COLO668 (cell line): ENCODE data around the gene DSP.

ENCODE experiments used
- DNase-seq: peaks from one replicate; lab custom pipeline; 2025; ENCODE audit not compliant: unreplicated experiment; lab: John Stamatoyannopoulos, UW

The DSP gene, protein sequence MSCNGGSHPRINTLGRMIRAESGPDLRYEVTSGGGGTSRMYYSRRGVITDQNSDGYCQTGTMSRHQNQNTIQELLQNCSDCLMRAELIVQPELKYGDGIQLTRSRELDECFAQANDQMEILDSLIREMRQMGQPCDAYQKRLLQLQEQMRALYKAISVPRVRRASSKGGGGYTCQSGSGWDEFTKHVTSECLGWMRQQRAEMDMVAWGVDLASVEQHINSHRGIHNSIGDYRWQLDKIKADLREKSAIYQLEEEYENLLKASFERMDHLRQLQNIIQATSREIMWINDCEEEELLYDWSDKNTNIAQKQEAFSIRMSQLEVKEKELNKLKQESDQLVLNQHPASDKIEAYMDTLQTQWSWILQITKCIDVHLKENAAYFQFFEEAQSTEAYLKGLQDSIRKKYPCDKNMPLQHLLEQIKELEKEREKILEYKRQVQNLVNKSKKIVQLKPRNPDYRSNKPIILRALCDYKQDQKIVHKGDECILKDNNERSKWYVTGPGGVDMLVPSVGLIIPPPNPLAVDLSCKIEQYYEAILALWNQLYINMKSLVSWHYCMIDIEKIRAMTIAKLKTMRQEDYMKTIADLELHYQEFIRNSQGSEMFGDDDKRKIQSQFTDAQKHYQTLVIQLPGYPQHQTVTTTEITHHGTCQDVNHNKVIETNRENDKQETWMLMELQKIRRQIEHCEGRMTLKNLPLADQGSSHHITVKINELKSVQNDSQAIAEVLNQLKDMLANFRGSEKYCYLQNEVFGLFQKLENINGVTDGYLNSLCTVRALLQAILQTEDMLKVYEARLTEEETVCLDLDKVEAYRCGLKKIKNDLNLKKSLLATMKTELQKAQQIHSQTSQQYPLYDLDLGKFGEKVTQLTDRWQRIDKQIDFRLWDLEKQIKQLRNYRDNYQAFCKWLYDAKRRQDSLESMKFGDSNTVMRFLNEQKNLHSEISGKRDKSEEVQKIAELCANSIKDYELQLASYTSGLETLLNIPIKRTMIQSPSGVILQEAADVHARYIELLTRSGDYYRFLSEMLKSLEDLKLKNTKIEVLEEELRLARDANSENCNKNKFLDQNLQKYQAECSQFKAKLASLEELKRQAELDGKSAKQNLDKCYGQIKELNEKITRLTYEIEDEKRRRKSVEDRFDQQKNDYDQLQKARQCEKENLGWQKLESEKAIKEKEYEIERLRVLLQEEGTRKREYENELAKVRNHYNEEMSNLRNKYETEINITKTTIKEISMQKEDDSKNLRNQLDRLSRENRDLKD (N-terminal part only)

DNA sequence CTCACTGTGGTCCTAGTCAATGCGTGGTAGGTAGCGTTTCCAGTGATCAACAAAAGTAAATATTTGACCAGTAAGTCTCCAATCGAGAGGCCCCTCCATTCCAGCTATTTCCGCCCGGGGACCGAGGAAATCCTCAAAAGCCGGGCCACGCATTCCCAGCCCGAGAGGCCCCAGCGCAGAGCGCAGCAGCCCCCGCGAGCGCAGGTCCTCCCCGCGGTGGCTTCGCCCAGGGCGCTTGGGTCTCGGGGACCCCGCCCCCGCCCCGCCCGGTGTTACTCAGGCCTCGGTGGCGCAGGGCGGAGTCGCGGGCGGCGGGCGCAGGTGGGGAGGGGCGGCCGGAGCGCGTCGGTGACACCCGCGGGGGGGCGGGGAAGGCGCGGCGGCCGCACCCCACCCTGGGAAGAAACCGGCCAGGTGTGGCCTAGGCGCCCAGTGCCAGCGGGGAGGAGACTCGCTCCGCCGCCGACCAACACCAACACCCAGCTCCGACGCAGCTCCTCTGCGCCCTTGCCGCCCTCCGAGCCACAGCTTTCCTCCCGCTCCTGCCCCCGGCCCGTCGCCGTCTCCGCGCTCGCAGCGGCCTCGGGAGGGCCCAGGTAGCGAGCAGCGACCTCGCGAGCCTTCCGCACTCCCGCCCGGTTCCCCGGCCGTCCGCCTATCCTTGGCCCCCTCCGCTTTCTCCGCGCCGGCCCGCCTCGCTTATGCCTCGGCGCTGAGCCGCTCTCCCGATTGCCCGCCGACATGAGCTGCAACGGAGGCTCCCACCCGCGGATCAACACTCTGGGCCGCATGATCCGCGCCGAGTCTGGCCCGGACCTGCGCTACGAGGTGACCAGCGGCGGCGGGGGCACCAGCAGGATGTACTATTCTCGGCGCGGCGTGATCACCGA, at the start of gene DSP:
Gene DSP, plus strand, starts transcription at position 497 of the 890 bp plus-strand sequence. Its CDS starts 245 bp downstream, at position 742.
- DNase-seq: peak; percentile 85

DNA sequence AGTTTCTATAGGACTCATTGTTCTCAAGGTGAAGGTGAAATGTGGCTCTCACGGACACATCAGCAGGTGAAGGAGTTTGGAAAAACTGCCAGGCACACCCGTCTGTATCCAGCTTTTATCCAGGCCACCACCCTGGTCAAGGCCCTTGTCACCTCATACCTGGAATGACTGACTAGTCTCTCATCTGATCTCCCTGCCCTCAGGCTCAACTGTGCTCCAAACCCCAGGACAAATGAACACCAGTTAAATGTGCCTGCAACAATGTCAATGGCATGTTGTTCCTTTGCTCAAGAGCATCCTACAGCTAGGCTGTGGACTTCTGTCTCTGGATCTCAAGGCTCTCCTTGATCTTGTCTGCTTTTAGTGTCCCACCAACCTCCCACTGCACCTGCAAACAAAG, 47.6 kb upstream of the DSP start:
- DNase-seq: no peak

DNA sequence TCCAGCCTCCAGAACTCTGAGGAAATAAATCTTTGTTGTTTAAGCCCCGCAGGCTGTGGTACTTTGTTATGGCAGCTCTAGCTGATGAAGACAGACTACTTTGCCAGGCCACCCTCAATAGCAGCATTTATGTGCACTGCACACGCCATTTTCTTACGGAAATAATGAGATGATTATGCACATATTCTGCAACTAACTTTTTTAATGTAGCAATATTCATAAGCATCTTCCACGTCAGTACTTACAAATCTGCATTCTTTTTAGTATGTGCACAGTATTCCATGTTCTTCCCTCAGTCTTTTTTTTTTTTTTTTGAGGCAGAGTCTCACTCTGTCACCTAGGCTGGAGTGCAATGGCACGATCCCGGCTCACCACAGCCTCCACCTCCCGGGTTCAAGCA, 46.8 kb upstream of the DSP start:
- DNase-seq: no peak

DNA sequence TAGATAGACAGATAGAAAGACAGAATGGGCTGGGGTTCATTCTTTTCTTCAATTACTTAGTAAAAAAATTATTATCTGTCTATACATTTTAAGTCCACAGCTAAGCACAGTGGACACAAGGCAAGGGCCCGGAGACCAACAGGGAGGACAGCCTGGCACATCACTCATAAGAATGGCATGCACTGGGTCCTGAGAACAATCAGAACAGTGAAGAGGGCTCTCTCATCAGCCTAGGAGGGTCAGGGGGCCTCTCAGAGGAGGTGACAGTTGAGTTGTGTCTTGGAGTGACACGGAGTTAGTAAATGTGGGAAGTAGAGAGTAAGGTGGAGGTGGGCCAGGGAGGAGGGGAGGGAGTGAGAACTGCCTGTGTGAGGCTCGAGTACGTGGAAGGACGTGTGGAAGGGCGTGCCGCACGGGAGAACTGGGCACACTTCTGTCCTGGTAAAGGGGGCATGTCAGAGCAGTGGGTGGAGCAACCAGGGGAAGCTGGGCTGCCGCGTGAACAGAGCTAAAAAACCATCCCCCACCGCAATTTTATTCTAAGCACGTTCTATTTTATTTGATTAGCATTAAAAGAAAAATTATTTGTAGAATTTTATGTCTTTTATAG, 45.1 kb upstream of the DSP start:
- DNase-seq: no peak

DNA sequence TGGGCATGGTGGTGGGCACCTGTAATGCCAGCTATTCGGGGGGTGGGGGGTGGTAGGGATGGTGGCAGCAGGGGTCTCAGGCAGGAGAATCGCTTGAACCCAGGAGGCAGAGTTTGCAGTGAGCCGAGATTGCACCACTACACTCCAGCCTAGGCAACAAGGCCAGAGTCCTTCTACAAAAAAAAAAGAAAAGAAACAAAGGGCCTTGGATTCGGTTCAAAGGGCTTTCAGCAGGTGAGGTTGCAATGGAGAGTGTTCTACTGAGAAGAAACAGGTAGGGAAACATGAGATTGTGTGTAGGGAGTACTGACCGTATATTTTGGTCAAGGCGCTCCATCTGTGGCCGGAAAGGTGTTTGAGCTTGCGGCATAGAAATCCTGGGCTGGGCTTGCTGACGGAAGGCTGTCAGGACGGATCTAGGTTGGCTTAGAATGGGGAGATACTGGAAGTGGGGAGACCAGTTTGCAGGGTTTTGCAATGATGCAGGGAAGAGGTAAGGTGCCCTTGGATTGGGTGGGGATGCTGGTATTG, 40.7 kb upstream of the DSP start:
- DNase-seq: no peak

DNA sequence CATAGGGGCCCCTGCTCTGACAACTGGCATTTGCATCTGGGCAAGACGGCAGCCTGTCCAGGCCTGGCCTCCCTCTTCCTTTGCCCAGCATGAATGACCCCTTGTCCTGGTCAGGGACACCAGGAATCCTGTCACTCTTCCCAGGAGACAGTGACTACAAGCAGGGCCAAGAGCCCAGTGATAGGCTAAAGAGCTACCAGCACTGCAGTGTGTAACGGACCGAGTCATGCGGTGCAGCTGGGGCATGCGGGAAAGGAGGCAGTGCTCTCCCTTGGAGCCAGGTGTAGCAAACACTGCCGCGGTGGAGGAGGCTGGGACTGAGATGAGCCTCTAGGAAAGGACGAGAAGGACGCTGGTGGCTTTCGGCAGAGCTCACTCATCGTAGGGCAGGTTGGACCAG, 38.7 kb upstream of the DSP start:
- DNase-seq: peak; percentile 2

DNA sequence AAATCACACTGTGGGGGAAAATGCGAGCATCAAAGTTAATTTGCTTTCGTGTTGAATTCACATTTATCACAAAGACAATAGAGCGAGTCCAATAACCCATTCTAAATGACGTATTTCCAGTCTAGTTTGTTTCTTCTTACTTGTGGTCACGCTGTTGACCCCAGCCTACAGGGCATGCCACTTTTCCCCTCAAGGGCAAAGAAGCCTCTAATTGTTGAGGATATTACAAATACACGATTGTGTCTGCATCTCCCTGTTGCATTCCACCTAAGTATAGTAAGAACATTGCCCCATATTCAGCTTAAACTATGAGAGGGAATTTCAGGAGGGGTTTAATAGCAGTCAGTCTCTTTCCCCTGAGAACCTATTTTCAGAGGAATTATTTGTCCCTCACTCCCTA, 37.4 kb upstream of the DSP start:
- no peak for DNase-seq

DNA sequence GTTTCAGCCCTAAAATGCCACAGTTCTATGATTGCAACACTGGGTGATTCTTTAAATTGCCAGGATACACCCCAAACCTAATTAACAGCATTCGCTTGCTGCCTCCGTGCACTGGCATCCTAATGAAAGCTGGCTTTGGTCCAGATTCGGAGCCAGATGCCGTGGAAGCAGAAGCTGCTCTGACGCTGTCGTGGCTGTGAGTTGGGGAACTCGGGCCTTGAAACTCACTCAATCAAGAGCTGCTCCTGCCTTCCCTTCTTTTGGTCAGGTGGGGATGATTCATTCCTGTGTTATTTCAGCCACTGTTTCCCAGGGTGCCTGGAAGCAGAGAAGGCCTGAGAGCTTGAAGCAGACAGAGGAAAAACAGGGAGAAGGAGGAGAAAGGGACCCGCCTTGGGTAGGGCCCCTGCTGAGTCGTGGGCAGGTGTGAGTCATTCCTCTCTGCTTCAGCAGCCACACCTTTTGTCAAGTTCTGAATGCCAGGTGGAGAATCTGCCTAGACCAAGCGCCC, 36.2 kb upstream of the DSP start:
- DNase-seq: peak; percentile 85

DNA sequence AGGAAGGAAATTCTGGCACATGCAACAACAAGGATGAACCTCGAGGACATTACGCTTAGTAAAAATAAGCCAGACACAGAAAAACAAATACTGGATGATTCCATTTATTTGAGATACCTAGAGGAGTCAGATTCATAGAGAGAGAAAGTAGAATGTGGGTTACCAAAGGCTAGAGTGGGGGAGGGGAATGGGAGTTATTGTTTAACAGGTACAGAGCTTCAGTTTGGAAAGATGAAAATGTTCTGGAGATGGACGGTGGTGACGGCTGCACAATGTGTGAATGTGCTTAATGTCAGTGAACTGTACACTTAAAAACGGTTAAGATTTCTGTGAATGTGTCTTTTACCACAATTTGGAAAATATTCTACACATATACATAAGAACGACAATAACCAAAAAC, 33.9 kb upstream of the DSP start:
- DNase-seq: no peak

DNA sequence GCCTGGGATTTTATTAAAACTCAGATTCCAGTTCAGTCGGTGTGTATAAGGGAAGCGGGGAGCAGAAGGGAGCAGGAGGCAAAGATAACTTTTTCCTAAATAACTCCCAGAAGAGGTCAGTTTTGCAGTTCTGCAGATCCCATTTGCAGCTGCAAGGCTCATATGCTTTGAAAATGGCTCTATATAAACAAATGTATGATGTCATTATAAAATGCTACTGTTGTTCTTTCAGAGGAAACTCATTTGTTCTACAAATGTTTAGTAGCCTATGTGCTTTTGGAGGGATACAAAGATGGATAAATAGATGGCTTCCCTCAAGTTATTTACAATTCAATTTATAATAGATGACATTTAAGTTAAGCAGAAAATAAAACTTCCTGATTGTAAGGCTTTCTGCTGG, 29.2 kb upstream of the DSP start:
- DNase-seq: no peak

DNA sequence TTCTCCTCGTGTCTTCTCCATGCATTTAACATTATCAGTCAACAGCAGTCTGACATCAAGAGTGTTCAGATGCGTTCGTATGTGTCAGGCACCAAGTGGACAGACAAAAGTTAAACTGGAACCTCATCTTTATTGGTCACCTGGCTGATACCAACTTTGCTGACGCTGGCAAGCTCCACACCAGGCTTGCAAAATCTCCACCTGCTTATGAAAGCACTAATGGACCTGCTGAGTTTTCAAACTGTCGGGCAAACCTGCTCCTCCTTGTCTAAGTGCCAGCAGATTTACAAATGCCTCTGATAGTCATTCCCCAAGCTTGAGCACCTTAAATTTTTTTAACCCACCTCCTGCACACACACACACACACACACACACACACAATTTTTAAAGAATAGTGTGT, 27.9 kb upstream of the DSP start:
- no peak for DNase-seq

DNA sequence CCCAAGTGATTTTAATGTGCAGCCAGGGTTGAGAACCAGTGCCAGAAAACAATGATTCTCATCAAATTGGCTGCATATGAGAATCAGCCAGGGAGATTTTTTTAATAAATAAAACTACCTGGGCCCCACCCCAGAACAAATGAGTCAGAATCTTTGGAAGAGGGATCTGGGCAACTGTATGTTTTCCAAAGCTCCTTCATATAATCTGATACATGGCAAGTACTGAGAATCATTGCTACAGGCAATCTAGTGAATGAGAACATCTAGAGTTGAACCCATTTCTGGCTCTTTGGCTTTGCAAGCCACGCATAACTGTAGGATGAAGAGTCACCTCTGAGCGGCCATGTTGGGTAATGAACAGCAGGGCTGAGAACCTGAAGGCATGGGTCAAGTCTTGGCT, 26.1 kb upstream of the DSP start:
- no peak for DNase-seq

DNA sequence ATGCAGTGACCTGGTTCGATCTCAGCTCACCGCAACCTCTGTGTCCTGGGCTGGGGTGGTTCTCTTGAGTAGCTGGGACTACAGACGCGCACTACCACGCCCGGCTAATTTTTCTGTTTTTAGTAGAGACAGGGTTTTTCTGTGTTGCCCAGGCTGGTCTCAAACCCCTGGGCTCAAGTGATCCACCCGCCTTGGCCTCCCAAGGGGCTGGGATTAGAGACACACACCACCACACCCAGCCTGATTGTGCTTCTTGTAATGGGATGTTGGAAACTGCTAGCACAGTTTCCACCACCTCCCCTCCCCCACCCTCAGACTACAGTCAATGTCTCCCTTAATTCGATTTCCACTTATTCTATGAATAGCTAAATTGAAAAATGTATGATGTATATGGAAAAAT, 22.6 kb upstream of the DSP start:
- no peak for DNase-seq

DNA sequence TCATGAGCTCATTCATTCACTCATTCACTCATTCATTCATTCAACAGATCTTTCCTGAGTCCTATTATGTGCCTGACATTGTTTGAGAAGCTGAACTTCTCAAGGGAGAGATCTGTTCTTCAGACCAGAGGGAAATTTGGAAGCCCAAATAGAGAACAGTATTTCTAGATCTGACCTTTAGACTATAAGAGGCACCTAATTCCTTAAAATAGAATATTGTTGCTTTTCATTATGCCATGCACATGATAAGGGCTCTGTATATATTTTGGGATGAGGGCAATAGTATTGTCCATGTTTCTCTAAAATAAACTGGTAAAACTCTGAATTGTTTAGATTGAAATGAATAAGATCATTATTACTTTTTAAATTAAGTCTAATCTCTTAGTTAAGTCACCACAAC, 18.6 kb upstream of the DSP start:
- no peak for DNase-seq

DNA sequence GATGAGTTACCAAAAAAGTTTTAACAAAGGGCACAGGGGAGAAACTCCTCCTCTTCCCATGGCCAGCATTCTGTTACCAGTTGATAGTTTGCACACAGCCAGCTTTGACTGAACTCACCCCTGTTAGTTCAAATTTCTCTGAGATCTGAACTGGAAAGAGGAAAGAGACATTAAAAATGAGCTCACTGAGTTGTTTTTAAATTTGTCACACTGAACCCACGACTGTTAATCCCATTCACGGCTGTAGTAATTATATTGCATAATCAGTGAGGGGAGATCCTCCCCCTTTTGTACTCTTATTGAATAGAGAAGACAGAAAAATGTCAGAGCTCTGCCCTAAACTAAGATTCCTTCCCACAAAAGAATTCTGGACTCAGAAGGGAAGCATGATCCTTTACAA, 17.5 kb upstream of the DSP start:
- DNase-seq: no peak

DNA sequence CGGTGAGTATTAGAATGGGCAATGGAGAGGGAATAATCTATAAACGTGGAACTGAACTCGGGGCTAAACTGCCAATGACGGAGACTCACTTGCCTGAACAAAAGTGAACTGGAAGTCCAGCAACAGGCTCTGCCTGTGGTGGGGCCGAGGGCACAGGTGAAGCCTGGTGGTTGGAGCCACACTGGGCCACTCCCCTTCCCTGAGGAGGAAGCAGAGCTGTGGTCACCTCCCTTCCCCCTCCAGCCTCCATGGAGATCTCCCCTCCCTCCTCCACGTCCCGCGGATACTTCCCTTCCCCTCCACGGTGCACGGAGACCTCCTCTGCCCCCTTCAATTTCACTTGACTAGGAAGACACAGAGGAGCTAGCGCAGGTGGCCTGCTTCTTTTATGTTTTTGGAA, 14.7 kb upstream of the DSP start:
- DNase-seq: no peak

DNA sequence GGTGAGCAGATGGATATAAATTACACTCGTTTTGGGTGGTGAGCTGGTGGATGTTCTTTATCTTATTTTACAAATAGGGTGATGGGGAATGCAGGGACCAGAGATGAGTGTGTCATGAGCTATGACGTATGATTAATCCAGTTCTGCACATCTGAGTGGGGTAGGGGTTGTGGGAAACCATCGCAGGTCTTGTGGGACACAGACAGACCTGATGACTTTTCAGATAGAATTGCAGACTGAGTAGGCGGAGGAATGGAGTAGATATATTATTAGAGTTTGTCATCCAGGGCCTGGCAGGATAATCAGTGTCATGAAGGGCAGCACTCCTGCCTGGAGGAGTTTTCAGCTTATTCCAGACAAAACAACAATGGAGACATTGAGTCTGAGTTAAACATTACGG, 12.9 kb upstream of the DSP start:
- DNase-seq: no peak

DNA sequence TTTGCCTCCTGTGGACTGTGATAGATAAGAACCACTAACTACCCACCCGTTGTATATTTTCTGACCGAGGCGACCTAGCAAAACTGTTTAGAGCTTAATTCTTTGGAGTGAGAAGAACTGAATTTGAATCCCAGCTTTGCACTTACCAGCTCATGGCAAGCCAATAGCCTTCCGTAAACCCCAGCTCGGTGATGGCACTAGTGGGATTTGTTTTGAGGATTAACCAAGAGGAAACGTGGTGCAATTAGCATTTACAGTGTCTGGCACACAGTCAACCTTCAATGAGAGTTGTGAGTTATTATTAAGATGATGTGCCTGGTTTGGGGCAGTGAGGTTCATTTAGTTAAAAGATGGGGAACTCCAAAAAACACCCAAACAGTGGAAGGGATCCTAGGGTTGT, 12.3 kb upstream of the DSP start:
- DNase-seq: no peak

DNA sequence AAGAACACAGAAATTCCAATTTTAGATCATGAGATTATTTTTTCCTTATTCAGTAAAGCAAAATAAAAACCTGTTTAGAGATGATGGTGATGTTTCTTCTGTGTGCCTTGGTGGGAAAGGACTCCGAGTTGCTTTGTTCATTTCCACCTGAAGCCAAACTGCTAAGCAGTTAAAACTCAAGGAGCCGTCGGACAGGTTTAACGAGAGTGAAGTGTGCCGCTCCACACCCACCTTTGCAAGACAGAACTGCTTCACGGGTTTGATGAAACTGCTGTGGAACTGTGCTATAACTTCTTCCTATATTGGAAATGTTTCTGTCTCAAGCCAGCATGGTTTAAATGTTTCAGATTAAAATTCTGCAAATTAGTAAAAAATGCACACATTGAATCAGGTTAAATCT, 9.2 kb upstream of the DSP start:
- DNase-seq: peak; percentile 15

DNA sequence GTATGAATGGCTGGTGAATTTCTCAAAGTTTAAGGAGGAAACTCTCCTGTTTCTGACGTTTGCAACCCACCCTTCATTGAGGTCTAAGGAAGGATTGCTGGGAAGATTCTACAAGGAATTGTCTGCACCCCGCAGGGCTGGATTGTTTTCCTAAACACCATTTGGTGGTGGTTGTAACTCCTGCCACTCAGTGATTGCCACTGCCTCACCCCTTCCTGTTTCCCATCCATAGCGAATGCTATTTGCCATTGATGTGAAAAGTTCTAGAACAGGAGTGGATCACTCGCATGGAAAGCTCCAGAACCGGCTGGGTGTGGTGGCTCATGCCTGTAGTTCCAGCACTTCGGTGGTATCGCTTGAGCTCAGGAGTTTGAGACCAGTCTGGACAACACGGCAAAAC, 8.7 kb upstream of the DSP start:
- DNase-seq: no peak
